Left lobe of liver (tissue), 2 donors: Measurements from ENCODE around the gene CDCA4. TPM values are rescaled to one million over a fixed set of nuclear protein-coding genes. Genes with fewer than 3 reads are reported as not detected.
A peak's percentile ranks its signal among the peaks of the same experiment; 100 is the strongest.

ENCODE experiments used
- ATAC-seq: fragments of 200-7000 bp; cut with Tn5 transposase; one replicate; pipeline ENCODE4 v1.9.1; 2020; ENCODE audit warnings: mild to moderate bottlenecking, moderate library complexity
- DNase-seq: peaks from one replicate; pipeline ENCODE4 v3.0.0-alpha.2; 2020; ENCODE audit warnings: low spot score
- total RNA-seq: library from RNA; stranded (reverse); gene quantifications from one replicate; pipeline ENCODE4 v1.2.1, GENCODE V29; 2021
- donor health status: DM: no; HTN: no; CAD: no; lungs with moderate emphysema.
- donor health status: DM: no; HTN: yes; CAD: no.

The CDCA4 gene
- total RNA-seq, 1 donor from 2014 or later: 1.4 TPM

DNA sequence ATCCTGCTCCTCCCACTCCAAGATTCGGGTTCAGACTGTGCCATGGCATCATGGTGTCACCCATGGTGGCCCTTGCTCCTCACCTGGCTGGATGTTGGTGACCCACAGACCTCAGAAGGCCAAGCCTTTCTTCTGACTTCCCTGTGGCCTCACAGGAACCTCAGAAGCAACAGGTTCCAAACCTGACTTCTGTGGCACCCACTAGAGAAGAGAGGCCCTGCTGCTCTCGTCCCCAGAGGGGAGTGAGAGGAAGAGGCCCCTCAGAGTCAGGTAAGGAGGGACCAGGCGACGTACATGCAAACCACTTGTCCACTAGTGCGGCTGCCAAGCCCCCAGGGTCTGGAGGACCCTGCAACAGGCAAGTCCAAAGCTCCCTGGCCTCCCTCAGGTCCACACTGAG is 24.9 kb downstream of the CDCA4 start:
- ATAC-seq: no peak
- DNase-seq: no peak

DNA sequence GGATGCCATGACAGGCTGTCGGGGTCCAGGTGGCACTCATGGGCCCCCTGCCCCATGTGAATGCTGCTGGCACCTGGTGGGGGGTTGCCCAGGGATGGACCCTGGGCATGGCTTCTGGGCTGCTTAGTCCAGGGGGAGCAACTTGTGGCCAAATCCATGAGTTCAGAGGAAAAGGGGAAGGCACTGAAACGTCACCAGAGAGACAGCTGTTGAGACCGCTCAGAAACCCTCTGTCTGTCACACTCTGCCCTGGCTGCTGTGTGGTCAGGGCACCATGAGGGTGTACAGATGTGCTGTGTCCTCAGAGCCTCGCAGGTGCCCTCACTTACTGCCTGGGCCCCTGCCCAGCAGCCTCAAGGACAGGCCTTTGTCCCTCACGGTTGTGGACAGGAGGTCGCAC is 25.9 kb downstream of the CDCA4 start:
- DNase-seq: no peak
- ATAC-seq: no peak

DNA sequence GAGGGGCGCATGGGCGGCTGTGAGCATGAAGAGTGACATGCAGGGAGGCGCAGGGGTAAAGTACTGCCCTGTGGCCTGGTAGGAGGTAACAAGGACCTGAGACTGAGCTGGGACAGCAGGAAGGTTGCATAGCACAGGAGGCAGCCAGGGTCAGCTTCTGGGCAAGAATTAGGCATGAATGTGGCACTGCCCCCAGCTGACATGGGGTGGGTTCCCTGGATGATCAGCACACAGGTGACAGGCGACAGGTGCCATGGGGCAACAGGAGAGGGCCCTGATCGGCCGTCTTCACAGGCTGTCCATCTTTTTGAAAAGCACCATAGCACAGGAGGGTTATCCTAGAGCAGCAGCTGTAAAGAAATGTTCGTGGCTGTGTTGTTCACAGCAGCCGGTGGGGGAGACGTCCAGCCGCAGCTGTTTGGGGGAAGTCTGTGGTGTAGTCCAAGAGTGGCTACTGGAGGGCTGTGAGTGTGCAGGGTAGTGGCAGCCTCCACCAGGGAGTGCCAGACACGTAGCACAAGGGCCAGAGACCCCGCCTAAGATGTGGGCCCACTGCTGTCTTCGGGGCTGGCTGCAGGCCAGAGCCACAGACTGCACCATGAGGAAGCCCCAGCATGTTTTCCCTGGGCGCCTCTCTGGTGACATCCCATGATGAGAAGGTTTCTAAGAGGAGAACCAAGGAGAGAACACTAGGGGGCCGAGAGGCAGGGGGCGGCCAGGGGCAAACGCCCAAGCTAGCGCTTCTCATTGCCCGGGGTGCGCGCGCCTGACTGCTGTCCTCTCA is 26.9 kb downstream of the CDCA4 start:
- ATAC-seq (no peak), DNase-seq (no peak)

DNA sequence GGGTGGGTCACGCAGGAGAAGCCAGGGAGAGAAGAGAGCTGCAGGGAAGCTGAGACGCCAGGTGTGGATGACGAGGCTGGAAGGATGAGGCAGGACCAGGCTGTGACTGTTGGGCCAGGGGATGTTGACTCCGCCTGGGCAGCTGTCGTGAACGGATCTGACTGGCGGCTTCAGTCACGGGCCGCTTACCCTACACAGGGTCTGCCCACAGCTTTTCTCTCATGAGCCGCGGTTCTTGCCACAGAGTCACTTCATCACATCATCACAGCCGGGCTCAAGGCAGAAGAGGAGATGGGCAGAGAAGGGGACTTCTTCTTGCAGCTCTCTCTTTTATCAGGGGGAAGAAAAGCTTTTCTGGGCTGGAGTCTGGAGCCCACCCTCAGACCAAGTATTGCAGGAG is 27.6 kb downstream of the CDCA4 start:
- DNase-seq: no peak
- ATAC-seq: no peak

DNA sequence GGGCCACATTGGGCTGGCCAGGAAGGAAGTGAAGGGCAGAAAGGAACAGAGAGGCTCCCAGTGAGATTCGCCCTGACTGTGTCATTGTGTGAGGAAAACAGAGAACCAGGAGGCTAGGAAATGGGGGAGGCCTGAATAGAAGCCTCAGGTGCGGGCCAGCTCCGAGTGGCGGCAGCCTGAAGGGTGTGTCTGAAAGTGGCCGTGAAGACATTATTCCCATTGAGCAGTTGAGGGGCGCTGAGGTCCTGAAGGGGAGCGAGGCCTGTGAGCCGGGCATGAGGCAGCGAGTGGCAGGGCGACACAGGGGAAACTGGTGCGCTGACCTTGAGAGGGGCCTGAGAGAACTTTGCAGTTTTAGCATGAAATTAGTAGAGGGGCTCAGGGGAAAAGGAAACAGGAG is 28.4 kb downstream of the CDCA4 start:
- no peak for ATAC-seq
- DNase-seq: no peak

DNA sequence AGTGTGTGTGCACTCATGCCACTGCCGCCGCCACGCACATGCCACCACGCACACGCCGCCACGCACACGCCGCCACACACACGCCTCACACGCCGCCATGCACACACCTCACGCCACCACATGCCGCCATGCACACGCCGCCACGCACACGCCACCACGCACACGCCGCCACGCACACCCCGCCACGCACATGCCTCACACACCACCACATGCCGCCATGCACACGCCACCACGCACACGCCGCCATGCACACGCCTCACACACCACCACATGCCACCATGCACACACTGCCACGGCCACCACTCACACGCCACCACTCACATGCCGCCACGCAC is 29.0 kb downstream of the CDCA4 start:
- ATAC-seq (no peak), DNase-seq (no peak)

DNA sequence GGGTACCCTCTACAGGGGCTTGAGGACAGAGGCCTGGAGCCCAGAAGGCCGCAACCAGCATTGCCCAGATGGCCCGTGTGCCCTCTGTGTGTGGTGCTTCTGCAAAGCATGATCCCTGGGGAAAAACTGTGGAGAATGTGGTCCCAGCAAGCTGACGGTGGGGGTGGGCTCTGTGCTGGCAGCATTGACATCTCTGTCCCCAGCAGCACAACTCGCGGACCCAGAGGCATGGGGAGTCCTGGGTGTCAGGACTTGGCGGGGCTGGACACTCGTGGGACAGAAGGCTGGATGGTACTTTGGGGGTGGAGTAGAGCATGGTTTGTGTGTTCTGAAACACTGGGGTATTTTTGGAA is 31.0 kb downstream of the CDCA4 start:
- no peak for ATAC-seq

DNA sequence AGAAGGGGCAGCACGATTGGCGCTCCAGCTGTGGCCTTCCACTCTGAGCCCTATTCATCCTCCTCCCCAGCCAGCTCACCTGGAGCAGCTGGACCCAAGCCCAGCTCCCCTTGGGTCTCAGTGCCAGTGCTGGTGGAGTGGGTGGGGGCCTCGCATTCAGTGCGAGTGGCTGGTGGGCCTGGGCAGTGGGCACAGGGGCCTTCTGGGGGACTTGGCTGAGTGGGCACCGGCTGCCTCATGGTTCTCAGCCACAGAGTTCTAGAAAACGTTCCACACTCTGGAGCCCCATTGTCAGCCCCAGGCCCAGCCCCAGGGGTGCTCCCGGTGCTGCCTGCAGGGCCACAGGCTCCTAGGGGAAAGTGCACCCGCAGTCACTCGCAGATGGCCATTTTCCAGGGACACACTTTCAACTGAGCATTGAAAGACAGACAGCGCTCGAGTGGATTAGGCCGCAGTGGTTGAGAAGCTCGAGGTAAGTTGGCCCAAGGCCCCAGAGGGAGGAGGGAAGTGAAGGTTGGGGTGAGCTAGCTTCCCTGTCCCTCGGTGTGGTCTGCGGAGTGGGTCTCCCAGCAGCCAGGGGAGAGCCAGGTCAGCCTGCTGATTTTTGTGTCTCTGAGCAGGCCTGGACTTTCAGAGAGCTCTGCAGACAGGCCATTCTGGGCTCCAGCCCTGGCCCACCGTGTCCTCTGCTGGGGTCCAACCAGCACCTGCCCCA is 31.5 kb downstream of the CDCA4 start:
- no peak for DNase-seq
- ATAC-seq: no peak

More for the DNA sequence above, 31.0 kb downstream of the CDCA4 start:
- DNase-seq: no peak

DNA sequence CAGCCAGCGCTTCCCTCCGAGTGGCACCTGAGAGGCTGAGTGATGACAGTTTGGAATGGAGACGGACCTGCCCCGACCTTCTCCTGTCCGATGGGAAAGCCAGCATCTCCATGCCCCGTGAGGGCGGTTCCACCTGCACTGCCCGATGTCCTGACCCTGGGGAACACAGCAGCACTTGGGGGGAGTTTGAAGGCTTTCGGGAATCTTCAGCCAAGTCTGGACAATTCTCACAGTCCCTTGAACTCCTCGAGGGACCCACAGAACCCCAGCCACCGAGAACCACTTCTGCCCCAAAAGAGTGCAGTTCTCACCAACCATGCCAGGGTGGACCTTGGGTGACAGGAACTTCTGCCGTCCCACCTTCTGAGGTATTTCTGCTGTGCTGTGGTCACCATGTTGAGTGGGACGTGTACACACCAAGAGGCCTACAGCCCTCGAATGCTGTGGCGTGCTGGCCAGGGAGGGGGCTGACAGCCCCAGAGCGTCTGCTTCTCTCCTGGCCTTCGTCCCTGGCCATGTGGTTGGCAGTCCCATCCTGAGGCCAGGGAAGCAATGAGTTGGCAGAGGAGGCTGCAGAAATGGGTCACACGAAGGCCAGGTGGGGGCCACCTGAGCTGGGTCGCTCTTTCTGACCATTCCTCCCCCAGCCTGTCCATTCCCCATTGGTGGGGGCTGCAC is 34.3 kb downstream of the CDCA4 start:
- no peak for ATAC-seq

DNA sequence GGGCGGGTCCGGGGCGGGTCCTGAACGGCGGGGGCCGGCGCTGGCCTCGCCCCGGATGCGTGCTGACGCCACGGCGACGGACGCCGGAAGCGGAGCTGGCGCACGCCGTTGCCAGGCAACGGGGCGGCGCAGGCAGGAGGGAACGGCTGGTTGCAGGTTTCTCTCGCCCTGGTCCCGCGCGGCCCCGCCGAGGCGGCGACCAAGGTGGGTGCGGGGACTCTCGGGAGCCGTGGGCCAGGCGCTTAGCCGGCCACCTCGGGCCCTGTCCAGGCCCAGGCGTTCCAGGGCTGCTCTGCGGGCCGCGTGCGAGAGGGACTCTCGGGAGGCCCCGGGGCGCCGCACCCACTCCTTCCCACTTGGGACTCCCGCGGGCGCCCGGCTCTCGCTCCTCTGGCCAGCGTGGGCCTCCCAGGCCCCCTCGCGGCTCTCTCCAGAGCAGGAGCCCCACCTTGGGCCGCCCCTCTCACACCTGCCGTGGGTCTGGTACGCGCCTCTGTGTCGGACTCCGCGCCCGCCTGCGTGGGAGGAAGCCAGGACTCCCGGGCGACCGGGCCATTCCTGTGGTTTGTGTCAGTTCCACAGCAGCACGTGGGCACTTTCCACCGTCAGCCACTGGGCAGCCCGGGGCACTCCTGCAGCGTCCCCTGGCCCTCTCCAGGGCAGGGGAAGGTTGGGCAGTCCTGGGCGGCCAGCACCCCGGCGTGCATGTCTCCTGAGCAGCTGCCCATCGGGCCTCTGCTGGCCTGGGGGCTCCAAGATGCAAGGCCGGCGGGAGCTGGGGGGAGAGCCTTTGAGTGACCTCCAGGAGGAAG is 35.0 kb downstream of the CDCA4 start, which contains the start of gene CLBA1:
Gene CLBA1 (plus strand): TSS at position 114 of the 812 bp plus-strand sequence. CDS start 644 bp downstream, at position 758.
- peak; percentile 95 for ATAC-seq
- DNase-seq: peak; percentile 93

More for the DNA sequence above, 34.3 kb downstream of the CDCA4 start:
- DNase-seq: no peak

DNA sequence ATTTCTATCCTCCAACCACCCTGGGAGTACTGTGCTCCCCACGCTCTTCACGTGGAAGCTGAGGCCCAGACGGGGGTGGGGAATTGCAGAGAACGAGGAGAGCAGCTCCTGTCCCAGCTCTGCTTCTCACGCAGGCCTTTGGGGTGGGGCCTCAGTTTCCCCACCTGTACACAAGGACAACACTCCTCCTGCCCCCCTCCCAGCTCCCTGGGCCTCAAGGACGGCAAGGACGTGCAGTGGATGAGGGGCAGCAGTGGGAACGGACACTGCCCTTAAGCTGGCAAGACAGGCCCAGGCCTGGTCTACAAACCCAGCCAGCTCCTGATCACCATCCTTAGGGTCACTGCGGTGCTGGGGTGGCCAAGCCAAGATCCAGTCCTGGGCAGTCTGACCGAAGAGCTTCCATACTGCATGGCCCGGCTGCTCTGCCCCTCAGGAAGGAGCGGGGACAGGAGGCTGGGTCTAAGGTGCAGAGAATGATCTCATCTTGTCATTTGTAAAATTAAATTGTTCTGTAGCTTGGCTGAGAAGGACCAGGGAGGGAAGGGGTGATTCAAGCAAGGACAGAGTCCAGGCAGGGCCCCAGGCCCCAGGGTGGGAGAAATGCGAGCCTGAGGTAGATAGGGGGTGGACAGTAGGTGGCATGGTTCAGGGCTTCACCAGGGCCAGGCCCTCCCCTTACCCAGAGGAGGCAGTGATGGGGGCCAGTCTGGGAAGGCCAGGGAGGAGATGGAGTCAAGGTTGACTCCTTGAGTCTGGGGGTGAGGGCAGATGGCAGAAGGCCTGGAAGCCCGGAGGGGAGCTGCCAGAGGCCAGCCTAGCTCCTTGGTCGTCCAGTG is 36.6 kb downstream of the CDCA4 start:
- DNase-seq: no peak

DNA sequence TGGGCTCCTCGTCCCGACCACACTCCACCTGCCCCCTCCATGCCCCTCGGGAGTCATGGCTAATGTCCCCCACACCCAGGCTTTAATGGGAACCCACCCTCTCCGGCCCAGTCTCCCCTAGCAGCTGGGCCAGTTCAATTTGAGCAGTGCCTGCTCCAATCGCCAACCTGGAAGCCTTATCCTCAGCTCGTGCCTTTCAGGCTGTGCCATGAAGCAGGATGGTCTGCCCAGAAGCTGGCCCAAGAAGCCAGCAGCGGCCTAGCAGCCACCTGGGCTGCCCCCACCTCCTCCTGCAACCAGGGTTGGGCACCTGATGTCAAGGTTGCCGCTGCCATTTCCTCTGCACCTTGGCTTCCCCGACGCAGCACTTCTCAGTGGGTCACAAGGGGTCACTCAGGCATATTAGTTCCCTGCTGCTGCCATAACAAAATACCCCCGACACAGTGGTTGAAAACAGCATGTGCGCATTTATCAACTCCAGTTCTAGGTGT is 37.6 kb downstream of the CDCA4 start:
- DNase-seq: no peak
- ATAC-seq: no peak

More for the DNA sequence above, 36.6 kb downstream of the CDCA4 start:
- ATAC-seq: no peak

DNA sequence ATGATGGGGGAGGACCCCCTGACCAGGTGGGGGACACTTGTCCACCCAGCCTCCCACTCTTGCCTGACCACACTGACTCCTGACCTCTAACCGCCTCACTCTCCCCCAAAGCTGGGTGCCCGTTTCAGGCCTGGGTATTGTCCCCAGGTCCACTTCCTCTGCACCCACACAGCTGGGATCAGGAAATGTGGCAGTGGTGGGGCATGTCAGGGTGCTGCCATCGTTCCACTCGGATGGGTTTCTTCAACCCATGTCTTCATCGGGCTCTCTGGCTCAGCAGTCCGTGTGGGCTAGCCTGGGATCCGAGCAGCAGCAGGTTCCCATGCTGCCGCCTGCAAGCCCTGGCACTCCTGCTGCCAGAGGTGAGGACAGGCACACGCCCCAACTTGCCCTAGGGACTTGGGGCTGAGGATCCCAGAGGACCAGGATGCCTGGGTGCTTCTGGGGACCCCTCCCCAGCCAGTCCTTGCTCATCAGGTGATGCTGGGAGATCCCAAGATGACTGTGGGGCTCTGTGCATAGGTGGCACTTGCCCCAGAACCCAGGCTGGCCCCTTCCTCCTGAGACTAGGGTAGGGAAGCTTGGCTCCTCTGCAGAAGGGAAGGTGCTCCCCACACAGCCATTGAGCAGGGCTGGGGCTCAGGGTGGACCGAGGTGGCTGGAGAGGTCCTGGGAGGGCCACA is 38.2 kb downstream of the CDCA4 start:
- ATAC-seq (no peak), DNase-seq (no peak)

DNA sequence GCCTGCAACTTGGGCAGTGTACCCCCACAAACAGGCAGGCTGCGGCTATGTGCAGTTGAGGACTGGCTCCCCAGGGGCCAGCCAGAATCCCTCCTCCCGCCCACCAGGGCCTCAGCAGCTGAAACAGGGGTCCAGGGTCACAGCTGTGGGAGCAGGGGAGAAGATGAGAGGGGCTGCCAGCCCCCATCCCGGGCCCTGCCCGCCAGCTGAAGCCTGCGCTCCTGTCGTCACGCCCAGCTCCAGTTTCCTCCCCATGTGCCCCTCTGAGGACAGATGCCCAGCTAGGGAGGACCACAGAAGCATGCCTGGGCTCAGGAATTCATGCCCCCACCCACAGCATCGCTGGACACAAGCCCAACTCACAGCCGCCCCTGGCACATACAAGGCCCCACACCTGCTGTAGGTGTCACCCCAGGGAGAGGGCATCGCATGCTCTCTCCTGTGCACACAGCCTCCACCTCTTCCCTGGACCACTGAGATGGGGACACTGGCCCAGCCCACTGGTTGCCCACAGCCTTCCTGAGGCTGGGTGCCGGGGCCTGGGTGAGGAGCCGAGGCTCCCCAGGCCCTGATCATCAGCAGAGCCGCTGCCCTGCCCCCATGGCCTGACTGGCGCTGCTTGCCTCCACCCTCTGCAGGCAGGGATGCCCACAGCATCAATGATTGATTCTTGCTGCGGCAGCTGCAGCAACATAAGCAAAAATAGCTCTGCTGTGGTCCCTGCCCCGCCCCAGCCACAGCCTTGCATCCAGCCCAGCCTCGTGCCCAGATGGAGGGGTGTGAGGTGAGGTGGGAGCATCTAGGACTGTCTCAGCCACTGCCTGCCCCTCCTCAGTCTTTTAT is 39.0 kb downstream of the CDCA4 start:
- peak; percentile 44 for DNase-seq
- no peak for ATAC-seq

DNA sequence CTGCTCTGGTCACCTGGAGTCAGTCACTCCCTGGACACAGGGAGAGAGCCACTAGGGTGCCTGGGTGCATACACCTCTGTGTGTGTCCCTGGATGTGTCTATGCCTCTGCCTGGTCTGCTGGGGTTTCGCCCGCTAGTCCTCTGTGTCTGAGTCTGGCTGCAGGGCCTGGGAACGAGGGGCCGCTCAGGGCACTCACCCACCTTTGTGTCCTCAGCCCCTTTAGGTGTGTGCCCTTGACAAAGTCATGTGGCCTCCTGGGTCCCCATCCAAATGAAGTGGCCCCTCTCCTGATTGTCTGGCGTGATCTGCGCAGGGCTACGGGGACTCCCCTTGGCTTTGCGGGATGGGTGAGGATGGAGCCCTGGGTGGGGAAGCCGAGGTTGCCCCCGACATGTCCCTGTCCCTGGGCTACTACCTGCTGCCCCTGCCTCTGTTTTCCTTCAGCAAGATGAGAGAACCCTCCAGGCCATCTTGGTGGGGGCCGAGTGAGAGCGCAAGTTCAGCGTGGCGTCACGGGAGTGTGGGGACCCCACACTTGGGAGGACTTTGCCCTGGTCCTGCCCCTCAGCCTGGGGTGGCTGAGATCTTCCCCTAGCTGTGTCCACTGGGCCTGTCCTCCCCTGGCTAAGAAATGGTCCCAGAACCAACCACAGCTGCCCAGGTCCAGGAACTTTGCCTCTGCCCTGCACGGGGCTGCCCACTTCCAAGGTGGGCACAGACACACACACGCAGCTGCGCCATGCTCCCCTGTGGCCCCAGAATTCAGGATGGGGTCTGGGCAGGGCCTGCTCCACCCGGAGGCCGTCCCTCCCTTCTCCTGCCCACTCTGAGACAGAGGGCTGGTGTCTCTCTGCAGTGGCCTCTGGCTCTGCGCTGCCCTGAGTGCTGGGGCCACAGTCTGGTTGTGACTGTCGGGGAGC is 40.0 kb downstream of the CDCA4 start:
- DNase-seq: no peak

DNA sequence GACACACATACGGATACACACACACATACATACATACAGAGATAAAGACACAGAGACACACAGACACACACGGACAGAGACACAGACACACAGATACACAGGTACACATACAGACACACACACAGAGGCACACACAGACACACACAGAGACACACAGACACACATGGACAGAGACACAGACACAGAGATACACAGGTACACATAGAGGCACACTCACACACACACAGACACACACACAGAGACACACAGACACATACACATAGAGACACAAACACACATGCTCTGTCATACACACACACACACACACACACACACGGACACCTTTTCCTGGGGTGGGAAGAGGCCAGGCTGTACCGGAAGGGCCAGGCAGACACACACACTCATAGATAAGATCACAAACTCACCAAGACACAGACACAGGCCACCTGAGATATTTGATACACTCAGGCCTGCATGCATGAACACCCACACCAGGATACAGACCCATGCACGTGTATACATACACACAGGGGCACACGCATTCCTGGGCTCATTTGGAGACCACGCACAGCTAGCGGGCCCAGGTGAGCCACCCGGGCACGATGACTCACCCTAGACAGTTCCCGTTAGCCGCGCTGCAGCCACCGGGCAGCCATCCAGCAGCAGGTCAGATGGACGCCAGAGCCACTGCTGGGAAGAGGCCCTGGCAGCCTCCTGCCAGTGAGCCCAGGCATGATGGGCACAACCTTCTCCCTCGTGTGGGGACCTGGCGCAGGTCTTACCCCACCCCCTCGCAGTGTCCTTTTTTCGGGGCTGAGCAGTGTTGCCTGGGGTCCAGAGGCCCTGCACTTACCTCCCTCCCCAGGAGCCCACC is 40.9 kb downstream of the CDCA4 start:
- peak; percentile 89 for DNase-seq
- ATAC-seq: peak; percentile 70

More for the DNA sequence above, 40.0 kb downstream of the CDCA4 start:
- no peak for ATAC-seq
